ENCODE measurements around the gene RTN4RL2.

DNA sequence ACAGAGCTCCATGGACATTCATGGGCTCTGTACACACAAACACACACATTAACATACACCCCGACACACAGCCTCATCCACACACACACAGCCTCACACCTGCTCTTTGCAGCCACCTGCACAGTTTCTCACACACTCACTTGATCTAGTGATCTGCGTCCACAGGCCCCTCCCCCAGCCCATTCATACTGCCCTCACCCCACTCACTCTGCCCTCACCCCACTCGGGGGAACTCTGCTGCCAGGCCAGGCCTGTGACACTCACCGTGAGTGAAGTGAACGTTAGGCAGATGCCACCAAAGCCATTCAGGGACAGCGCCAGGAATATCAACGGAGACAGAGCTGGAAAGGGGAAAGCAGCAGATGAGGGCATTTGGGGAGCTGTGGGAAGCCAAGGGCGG, 40.2 kb downstream of the RTN4RL2 start:
- TF ChIP-seq, protein P1, sequence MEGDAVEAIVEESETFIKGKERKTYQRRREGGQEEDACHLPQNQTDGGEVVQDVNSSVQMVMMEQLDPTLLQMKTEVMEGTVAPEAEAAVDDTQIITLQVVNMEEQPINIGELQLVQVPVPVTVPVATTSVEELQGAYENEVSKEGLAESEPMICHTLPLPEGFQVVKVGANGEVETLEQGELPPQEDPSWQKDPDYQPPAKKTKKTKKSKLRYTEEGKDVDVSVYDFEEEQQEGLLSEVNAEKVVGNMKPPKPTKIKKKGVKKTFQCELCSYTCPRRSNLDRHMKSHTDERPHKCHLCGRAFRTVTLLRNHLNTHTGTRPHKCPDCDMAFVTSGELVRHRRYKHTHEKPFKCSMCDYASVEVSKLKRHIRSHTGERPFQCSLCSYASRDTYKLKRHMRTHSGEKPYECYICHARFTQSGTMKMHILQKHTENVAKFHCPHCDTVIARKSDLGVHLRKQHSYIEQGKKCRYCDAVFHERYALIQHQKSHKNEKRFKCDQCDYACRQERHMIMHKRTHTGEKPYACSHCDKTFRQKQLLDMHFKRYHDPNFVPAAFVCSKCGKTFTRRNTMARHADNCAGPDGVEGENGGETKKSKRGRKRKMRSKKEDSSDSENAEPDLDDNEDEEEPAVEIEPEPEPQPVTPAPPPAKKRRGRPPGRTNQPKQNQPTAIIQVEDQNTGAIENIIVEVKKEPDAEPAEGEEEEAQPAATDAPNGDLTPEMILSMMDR (IDR thresholded peaks at IDR 0.05; ENCODE audit: extremely low read depth in 1 of 2, insufficient read depth in 1 of 2, low read depth in 1 of 2, low read length in 2 of 2) = no peak
- TF ChIP-seq POLR2A (IDR thresholded peaks at IDR 0.05; ENCODE audit: low read depth, low read length) (no peak), EZH2 (IDR thresholded peaks at IDR 0.05; ENCODE audit: borderline replicate concordance, low read depth, low read length, severe bottlenecking) (no peak), POLR2AphosphoS5 (IDR thresholded peaks at IDR 0.05; ENCODE audit: insufficient read depth, low read depth, low read length) (no peak), MAX (IDR thresholded peaks at IDR 0.05; ENCODE audit: insufficient read depth, insufficient read length) (no peak), MYC (IDR thresholded peaks at IDR 0.05; ENCODE audit: low read depth, low read length) (no peak), GATA2 (IDR thresholded peaks at IDR 0.05; ENCODE audit: insufficient read depth, insufficient read length, low read depth, low read length) (no peak)

Measured in endothelial cell of umbilical vein (primary cell).